ENCODE results near the gene LIN7C. TPM values are rescaled to one million over a fixed set of nuclear protein-coding genes. Genes with fewer than 3 reads are reported as not detected.

Gene LIN7C
- total RNA-seq, 1 experiment from 2014 or later: 26.6 TPM

GRCh38 chr11:27540051-27540450 is 33.5 kb upstream of the LIN7C start:
- TF ChIP-seq, protein P1, sequence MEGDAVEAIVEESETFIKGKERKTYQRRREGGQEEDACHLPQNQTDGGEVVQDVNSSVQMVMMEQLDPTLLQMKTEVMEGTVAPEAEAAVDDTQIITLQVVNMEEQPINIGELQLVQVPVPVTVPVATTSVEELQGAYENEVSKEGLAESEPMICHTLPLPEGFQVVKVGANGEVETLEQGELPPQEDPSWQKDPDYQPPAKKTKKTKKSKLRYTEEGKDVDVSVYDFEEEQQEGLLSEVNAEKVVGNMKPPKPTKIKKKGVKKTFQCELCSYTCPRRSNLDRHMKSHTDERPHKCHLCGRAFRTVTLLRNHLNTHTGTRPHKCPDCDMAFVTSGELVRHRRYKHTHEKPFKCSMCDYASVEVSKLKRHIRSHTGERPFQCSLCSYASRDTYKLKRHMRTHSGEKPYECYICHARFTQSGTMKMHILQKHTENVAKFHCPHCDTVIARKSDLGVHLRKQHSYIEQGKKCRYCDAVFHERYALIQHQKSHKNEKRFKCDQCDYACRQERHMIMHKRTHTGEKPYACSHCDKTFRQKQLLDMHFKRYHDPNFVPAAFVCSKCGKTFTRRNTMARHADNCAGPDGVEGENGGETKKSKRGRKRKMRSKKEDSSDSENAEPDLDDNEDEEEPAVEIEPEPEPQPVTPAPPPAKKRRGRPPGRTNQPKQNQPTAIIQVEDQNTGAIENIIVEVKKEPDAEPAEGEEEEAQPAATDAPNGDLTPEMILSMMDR (conservative IDR thresholded peaks at IDR 0.05; ENCODE audit: low read depth, low read length): no peak
- no peak for TF ChIP-seq EZH2 (IDR thresholded peaks at IDR 0.05; ENCODE audit: low read length, unreplicated experiment)
- no peak for TF ChIP-seq EZH2phosphoT487 (IDR thresholded peaks at IDR 0.05; ENCODE audit: borderline replicate concordance, low read length)
- no peak overlapping the region for H2AFZ ChIP-seq (ENCODE audit: low read length)
- no peak overlapping the region for H3K9ac ChIP-seq (ENCODE audit: low read length)
- H3K79me2 ChIP-seq (ENCODE audit: low read length): no peaks in the 10 kb centered on the region
- no peaks in the 10 kb centered on the region for H3K9me2 ChIP-seq (replicated peaks; ENCODE audit: low read length)
- H3K27me3 ChIP-seq (ENCODE audit: low read length): no peaks in the 10 kb centered on the region
- CTCF ChIA-PET: no interaction called here
- intact Hi-C loops (cut with micrococcal nuclease): no loop called here
- H4K20me1 ChIP-seq (ENCODE audit: low read length): no peaks in the 10 kb centered on the region
- no peaks in the 10 kb centered on the region for H3K36me3 ChIP-seq (ENCODE audit: low read depth, low read length)
- H3K4me2 ChIP-seq (ENCODE audit: low read length): no peak overlapping the region
- H3K4me1 ChIP-seq (ENCODE audit: insufficient read depth, low read length): no peaks in the 10 kb centered on the region
- DNase-seq (no peak), ATAC-seq (no peak)
- POLR2A ChIA-PET (ENCODE audit: unreplicated experiment): no interaction called here
- no peak overlapping the region for H3K4me3 ChIP-seq (ENCODE audit: low read length)
- no peaks in the 10 kb centered on the region for H3F3A ChIP-seq (ENCODE audit: low read length, unreplicated experiment)
- BruUV-seq (replicated peaks): no TSS peak
- no peaks in the 10 kb centered on the region for H3K9me3 ChIP-seq (ENCODE audit: low read length)
- H3K27ac ChIP-seq (ENCODE audit: low read length): no peak overlapping the region

- intact Hi-C loops (cut with micrococcal nuclease): no loop called here
- no peak overlapping the region for H2AFZ ChIP-seq (ENCODE audit: low read length)
- no peaks in the 10 kb centered on the region for H3K79me2 ChIP-seq (ENCODE audit: low read length)
- H3K27ac ChIP-seq (ENCODE audit: low read length): no peak overlapping the region
- no peaks in the 10 kb centered on the region for H3K9me2 ChIP-seq (replicated peaks; ENCODE audit: low read length)
- no peaks in the 10 kb centered on the region for H3K9me3 ChIP-seq (ENCODE audit: low read length)
- ATAC-seq: no peak
- DNase-seq: no peak
- no peaks in the 10 kb centered on the region for H3K27me3 ChIP-seq (ENCODE audit: low read length)
- H3K36me3 ChIP-seq (ENCODE audit: low read depth, low read length): no peaks in the 10 kb centered on the region
- H3K4me1 ChIP-seq (ENCODE audit: insufficient read depth, low read length): no peaks in the 10 kb centered on the region
- POLR2A ChIA-PET (ENCODE audit: unreplicated experiment): no interaction called here
- no peaks in the 10 kb centered on the region for H3F3A ChIP-seq (ENCODE audit: low read length, unreplicated experiment)
- no peak overlapping the region for H3K4me3 ChIP-seq (ENCODE audit: low read length)
- H3K9ac ChIP-seq (ENCODE audit: low read length): no peak overlapping the region
- no peaks in the 10 kb centered on the region for H4K20me1 ChIP-seq (ENCODE audit: low read length)
- no TSS peak for BruUV-seq (replicated peaks)
- TF ChIP-seq EZH2 (IDR thresholded peaks at IDR 0.05; ENCODE audit: low read length, unreplicated experiment) (no peak), EZH2phosphoT487 (IDR thresholded peaks at IDR 0.05; ENCODE audit: borderline replicate concordance, low read length) (no peak)
- TF ChIP-seq, protein P1 (conservative IDR thresholded peaks at IDR 0.05; ENCODE audit: low read depth, low read length): no peak
- no peak overlapping the region for H3K4me2 ChIP-seq (ENCODE audit: low read length)
- CTCF ChIA-PET: no interaction called here
These were observed 28.5 kb upstream of the LIN7C start for GRCh38 chr11:27535103-27535502.

DNA sequence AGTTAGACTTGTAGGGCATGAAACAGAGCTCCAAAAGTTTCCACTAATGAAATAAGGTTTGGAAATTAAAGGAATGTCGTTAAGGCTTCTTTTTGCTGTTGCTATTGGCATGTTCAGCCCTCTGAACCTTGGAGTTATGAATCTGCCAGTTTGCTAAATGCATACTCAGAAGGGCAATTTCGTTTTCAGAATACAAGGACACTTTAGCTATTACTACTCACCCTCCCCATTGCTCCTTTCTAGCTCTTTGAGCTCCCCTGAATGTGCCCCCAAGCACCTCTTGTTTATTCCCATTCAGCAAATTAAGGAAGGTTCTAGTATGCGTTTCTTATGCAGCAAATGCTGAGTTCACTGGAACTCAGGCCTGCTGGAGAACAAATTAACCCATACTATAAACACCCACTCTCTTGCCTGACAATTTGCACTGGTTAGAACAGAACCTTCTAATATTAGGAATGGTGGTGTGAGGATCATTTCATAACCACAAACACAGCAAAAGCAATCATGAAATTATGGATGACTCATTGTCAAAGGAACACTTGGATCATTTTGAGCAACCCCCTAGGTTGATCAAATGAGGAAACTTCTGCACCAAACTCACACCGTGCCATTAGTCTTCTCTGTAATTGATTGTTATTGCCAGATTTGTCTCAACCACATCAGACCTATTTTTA is 26.2 kb upstream of the LIN7C start:
- ChIA-PET CTCF (no interaction called here), POLR2A (ENCODE audit: unreplicated experiment) (no interaction called here)
- H2AFZ ChIP-seq (ENCODE audit: low read length): no peak overlapping the region
- H3K4me3 ChIP-seq (ENCODE audit: low read length): no peak overlapping the region
- no peaks in the 10 kb centered on the region for H3K27me3 ChIP-seq (ENCODE audit: low read length)
- DNase-seq (no peak), ATAC-seq (no peak)
- H3K9me3 ChIP-seq (ENCODE audit: low read length): no peaks in the 10 kb centered on the region
- no peaks in the 10 kb centered on the region for H3K79me2 ChIP-seq (ENCODE audit: low read length)
- TF ChIP-seq EZH2phosphoT487 (IDR thresholded peaks at IDR 0.05; ENCODE audit: borderline replicate concordance, low read length) (no peak), EZH2 (IDR thresholded peaks at IDR 0.05; ENCODE audit: low read length, unreplicated experiment) (no peak)
- TF ChIP-seq, protein P1 (conservative IDR thresholded peaks at IDR 0.05; ENCODE audit: low read depth, low read length): no peak
- H3K9me2 ChIP-seq (replicated peaks; ENCODE audit: low read length): no peaks in the 10 kb centered on the region
- no peaks in the 10 kb centered on the region for H3K4me1 ChIP-seq (ENCODE audit: insufficient read depth, low read length)
- BruUV-seq (replicated peaks): no TSS peak
- H3F3A ChIP-seq (ENCODE audit: low read length, unreplicated experiment): no peaks in the 10 kb centered on the region
- intact Hi-C loops (cut with micrococcal nuclease): no loop called here
- no peak overlapping the region for H3K4me2 ChIP-seq (ENCODE audit: low read length)
- H3K27ac ChIP-seq (ENCODE audit: low read length): no peak overlapping the region
- no peak overlapping the region for H3K9ac ChIP-seq (ENCODE audit: low read length)
- H3K36me3 ChIP-seq (ENCODE audit: low read depth, low read length): no peaks in the 10 kb centered on the region
- H4K20me1 ChIP-seq (ENCODE audit: low read length): no peaks in the 10 kb centered on the region
